Lower lobe of right lung (tissue), 2 donors: Measurements from ENCODE around the gene PAPOLA. TPM values are rescaled to one million over a fixed set of nuclear protein-coding genes. Genes with fewer than 3 reads are reported as not detected.
A peak's percentile ranks its signal among the peaks of the same experiment; 100 is the strongest.

Experiments
- ATAC-seq, 2 donors: fragments of 200-7000 bp; cut with Tn5 transposase; one replicate each; pipeline ENCODE4 v1.9.1; 2020 to 2022; ENCODE audit warnings: mild to moderate bottlenecking in 2 of 2, moderate library complexity in 2 of 2
- DNase-seq: peaks from one replicate; pipeline ENCODE4 v3.0.0-alpha.2; 2020
- H3K27ac ChIP-seq: fragments of 200-600 bp; one replicate; pipeline ENCODE4 v1.8.0; 2022
- H3K27me3 ChIP-seq: fragments of 200-600 bp; one replicate; pipeline ENCODE4 v1.8.0; 2022; ENCODE audit warnings: low read depth
- H3K36me3 ChIP-seq: fragments of 200-600 bp; one replicate; pipeline ENCODE4 v1.8.0; 2022; ENCODE audit warnings: mild to moderate bottlenecking
- H3K4me1 ChIP-seq: fragments of 200-600 bp; one replicate; pipeline ENCODE4 v1.8.0; 2022
- H3K4me3 ChIP-seq: fragments of 200-600 bp; one replicate; pipeline ENCODE4 v1.8.0; 2022; ENCODE audit warnings: mild to moderate bottlenecking
- H3K9me3 ChIP-seq: fragments of 200-600 bp; one replicate; pipeline ENCODE4 v1.8.0; 2022
- CTCF ChIP-seq: fragments of 200-600 bp; IDR thresholded peaks from one replicate; pipeline ENCODE4 v1.8.0; 2022; ENCODE audit warnings: antibody characterized with exemption, mild to moderate bottlenecking
- intact Hi-C: fragments of 100-400 bp; cut with DNase I; formaldehyde crosslinking; loops from one replicate; pipeline ENCODE4 v1.11.0; 2022
- total RNA-seq: library from RNA; stranded (reverse); fragmentation: NEBNext Ultra II Directional; extraction: Animal tissue kit (Norgen Biotek cat#: 25700); gene quantifications from one replicate; pipeline ENCODE4 v1.2.1, GENCODE V29; 2021
- donor health status: DM: no; HTN: yes; CAD: no; lungs with severe emphysema.

PAPOLA gene
- total RNA-seq, 1 donor from 2014 or later = 190 TPM

GRCh38 chr14:96574171-96574632 lies 72.0 kb downstream of the PAPOLA start:
- ATAC-seq (no peak), DNase-seq (no peak)
- H3K4me3 ChIP-seq = no peak overlapping the region
- no peak overlapping the region for H3K27ac ChIP-seq
- TF ChIP-seq CTCF = no peak
- peaks cover 3% of the 10 kb centered on the region for H3K36me3 ChIP-seq
- intact Hi-C loops = no loop called here
- peaks cover 10% of the 10 kb centered on the region for H3K4me1 ChIP-seq
- no peaks in the 10 kb centered on the region for H3K27me3 ChIP-seq
- no peaks in the 10 kb centered on the region for H3K9me3 ChIP-seq

GRCh38 chr14:96574633-96575632 lies 72.8 kb downstream of the PAPOLA start:
- H3K27ac ChIP-seq = no peak overlapping the region
- peak in 1 of 2 donors; percentile 40 for ATAC-seq

GRCh38 chr14:96576359-96576758 lies 74.2 kb downstream of the PAPOLA start:
- intact Hi-C loops = no loop called here
- Histone ChIP-seq H3K4me3 (no peak overlapping the region), H3K4me1 (peaks cover 10% of the 10 kb centered on the region), H3K27me3 (no peaks in the 10 kb centered on the region), H3K9me3 (no peaks in the 10 kb centered on the region), H3K36me3 (peaks cover 3% of the 10 kb centered on the region), H3K27ac (no peak overlapping the region)
- TF ChIP-seq CTCF = no peak
- DNase-seq (no peak), ATAC-seq (no peak)

More at GRCh38 chr14:96574633-96575632, 72.8 kb downstream of the PAPOLA start:
- TF ChIP-seq CTCF = no peak
- H3K27me3 ChIP-seq = no peaks in the 10 kb centered on the region
- DNase-seq = no peak
- no peaks in the 10 kb centered on the region for H3K9me3 ChIP-seq
- H3K4me3 ChIP-seq = no peak overlapping the region
- peaks cover 3% of the 10 kb centered on the region for H3K36me3 ChIP-seq
- intact Hi-C loops = no loop called here
- peaks cover 10% of the 10 kb centered on the region for H3K4me1 ChIP-seq

GRCh38 chr14:96576937-96577336 lies 74.8 kb downstream of the PAPOLA start:
- no peak overlapping the region for H3K27ac ChIP-seq
- ATAC-seq = no peak

GRCh38 chr14:96578619-96579018 lies 76.4 kb downstream of the PAPOLA start:
- peak; percentile 41 to 60 for ATAC-seq

More at GRCh38 chr14:96576937-96577336, 74.8 kb downstream of the PAPOLA start:
- DNase-seq = no peak
- intact Hi-C loops = no loop called here
- Histone ChIP-seq H3K27me3 (no peaks in the 10 kb centered on the region), H3K36me3 (peaks cover 3% of the 10 kb centered on the region), H3K4me1 (peaks cover 10% of the 10 kb centered on the region), H3K9me3 (no peaks in the 10 kb centered on the region), H3K4me3 (no peak overlapping the region)
- TF ChIP-seq CTCF = no peak

More at GRCh38 chr14:96578619-96579018, 76.4 kb downstream of the PAPOLA start:
- Histone ChIP-seq H3K36me3 (no peaks in the 10 kb centered on the region), H3K9me3 (no peaks in the 10 kb centered on the region), H3K4me3 (no peak overlapping the region), H3K27me3 (peaks cover under 1% of the 10 kb centered on the region), H3K27ac (no peak overlapping the region), H3K4me1 (peaks cover 10% of the 10 kb centered on the region)
- TF ChIP-seq CTCF = no peak
- DNase-seq = no peak
- intact Hi-C loops = no loop called here
